GM12878 (cell line): ENCODE measurements around the gene CD14. TPM values are rescaled to one million over a fixed set of nuclear protein-coding genes. Genes with fewer than 3 reads are reported as not detected.

Experiments used
- ATF2 ChIP-seq: IDR thresholded peaks from 2 replicates; pipeline ENCODE4 v1.6.1; 2012; ENCODE audit warnings: low read length, inconsistent platforms
- CUX1 ChIP-seq: IDR thresholded peaks from 2 replicates; pipeline ENCODE4 v1.6.1; 2012; ENCODE audit warnings: improper control_type of control experiment, low read depth, low read length; ENCODE audit not compliant: insufficient replicate concordance
- E4F1 ChIP-seq: fragments of 450-650 bp; IDR thresholded peaks from 2 replicates; pipeline ENCODE4 v1.6.1; 2018; ENCODE audit warnings: borderline replicate concordance, mild to moderate bottlenecking; ENCODE audit not compliant: partially characterized antibody
- GATAD2B ChIP-seq: fragments of 450-650 bp; conservative IDR thresholded peaks from 2 replicates; pipeline ENCODE4 v1.6.1; 2017; ENCODE audit warnings: low read depth, mild to moderate bottlenecking, moderate library complexity
- IRF4 ChIP-seq: IDR thresholded peaks from 2 replicates; pipeline ENCODE4 v1.6.1; 2011; ENCODE audit warnings: low read depth, low read length
- LARP7 ChIP-seq: fragments of 450-650 bp; IDR thresholded peaks from 2 replicates; pipeline ENCODE4 v1.6.1; 2017; ENCODE audit warnings: mild to moderate bottlenecking
- MYC ChIP-seq: IDR thresholded peaks from 2 replicates; pipeline ENCODE4 v1.6.1; 2011; ENCODE audit warnings: mild to moderate bottlenecking, low read length, moderate library complexity, inconsistent platforms; ENCODE audit not compliant: insufficient read depth, insufficient replicate concordance, insufficient read length, severe bottlenecking
- PAX5 ChIP-seq: IDR thresholded peaks from 2 replicates; pipeline ENCODE4 v1.6.1; 2011; ENCODE audit warnings: low read depth, low read length, borderline replicate concordance
- RB1 ChIP-seq: fragments of 450-650 bp; formaldehyde crosslinking; IDR thresholded peaks from 2 replicates; pipeline ENCODE4 v1.6.1; 2017; ENCODE audit warnings: mild to moderate bottlenecking, borderline replicate concordance
- RELA ChIP-seq: fragments of 450-650 bp; IDR thresholded peaks from 2 replicates; pipeline ENCODE4 v1.8.0; 2014; ENCODE audit warnings: borderline replicate concordance; ENCODE audit not compliant: partially characterized antibody
- STAT3 ChIP-seq: IDR thresholded peaks from 2 replicates; pipeline ENCODE4 v1.6.1; 2011; ENCODE audit warnings: low read depth, low read length, improper control_type of control experiment
- TAF1 ChIP-seq: IDR thresholded peaks from 2 replicates; pipeline ENCODE4 v1.6.1; 2011; ENCODE audit warnings: mild to moderate bottlenecking, low read depth, low read length, borderline replicate concordance
- TBL1XR1 ChIP-seq: IDR thresholded peaks from 2 replicates; pipeline ENCODE4 v1.6.1; 2012; ENCODE audit warnings: low read depth, low read length, improper control_type of control experiment
- YBX1 ChIP-seq: fragments of 450-650 bp; IDR thresholded peaks from 2 replicates; pipeline ENCODE4 v1.6.1; 2016; ENCODE audit warnings: antibody characterized with exemption
- ZBTB4 ChIP-seq: fragments of 450-650 bp; formaldehyde crosslinking; IDR thresholded peaks from 2 replicates; pipeline ENCODE4 v1.4.0; 2022; ENCODE audit warnings: mild to moderate bottlenecking, moderate library complexity
- ZNF207 ChIP-seq: fragments of 450-650 bp; IDR thresholded peaks from 2 replicates; pipeline ENCODE4 v1.6.1; 2014; ENCODE audit warnings: antibody characterized with exemption, mild to moderate bottlenecking, borderline replicate concordance
- ZSCAN29 ChIP-seq: fragments of 450-650 bp; IDR thresholded peaks from 2 replicates; pipeline ENCODE4 v1.6.1; 2017; ENCODE audit warnings: mild to moderate bottlenecking, moderate library complexity
- polyA plus RNA-seq, 11 experiments: library from polyadenylated mRNA; depleted of rRNA in 4 of 11; unstranded in 6 of 11; stranded (reverse) in 5 of 11; fragments of >200 nt; fragmentation: Nextera tagmentation in 4 of 11; fragmentation: Illumina TruSeq in 1 of 11; extraction: Ambion mirVana in 4 of 11; extraction: Trizol in 1 of 11; gene quantifications; 1 replicate in 1 of 11; 2 replicates in 10 of 11; pipeline versions ENCODE4 v1.2.1 to v1.2.3, GENCODE V29; 2011 to 2016; ENCODE audit warnings: inconsistent platforms in 2 of 11, missing spikeins in 2 of 11, low read depth in 1 of 11
- total RNA-seq, 4 experiments: library from RNA; depleted of rRNA in 3 of 4; stranded (reverse); fragments of >200 nt in 3 of 4; fragmentation: Illumina TruSeq in 1 of 4; extraction: Trizol in 1 of 4; gene quantifications; 2 replicates each; pipeline versions ENCODE4 v1.2.1 to v1.2.3, GENCODE V29; 2013 to 2021

Gene CD14
- total and polyA plus RNA-seq, 10 of the 15 experiments (the other 5 are each of a cell fraction or from before 2014, with no cell fraction given), result 0.09 to 0.72 (median 0.18) TPM; not detected in 5

- TF ChIP-seq MYC (no peak), IRF4 (0 out of 2 replicates have a peak, but pooled peaks have one; percentile 10), TAF1 (peak; percentile 82), ZNF207 (0 out of 2 replicates have a peak, but pooled peaks have one; percentile 58), RB1 (no peak), ZBTB4 (CRISPR knock-in tag) (no peak), RELA (no peak), E4F1 (peak; percentile 70), LARP7 (peak; percentile 32; the same call in 1 of the 2 replicates), CUX1 (no peak), STAT3 (no peak), TBL1XR1 (0 out of 2 replicates have a peak, but pooled peaks have one; percentile 16), YBX1 (no peak), PAX5 (peak; percentile 57; the same call in 1 of the 2 replicates), ZSCAN29 (no peak; the same call in 1 of the 2 replicates), ATF2 (no peak), GATAD2B (peak; percentile 79; the same call in 1 of the 2 replicates)
These were observed 31.6 kb upstream of the CD14 start, which contains the start of gene WDR55 (continued) for GRCh38 chr5:140664359-140665119.
